ENCODE measurements around the gene ARHGAP28. TPM values are rescaled to one million over a fixed set of nuclear protein-coding genes. Genes with fewer than 3 reads are reported as not detected.

ARHGAP28 gene
- total RNA-seq, 1 donor from 2014 or later = 4.4 TPM

- no peak for DNase-seq (ENCODE audit: low read depth, low spot score)
Measured at GRCh38 chr18:6959110-6959509, 229.6 kb downstream of the ARHGAP28 start.

GRCh38 chr18:6960124-6960523, 230.6 kb downstream of the ARHGAP28 start:
- no peak for DNase-seq (ENCODE audit: low read depth, low spot score)

DNA sequence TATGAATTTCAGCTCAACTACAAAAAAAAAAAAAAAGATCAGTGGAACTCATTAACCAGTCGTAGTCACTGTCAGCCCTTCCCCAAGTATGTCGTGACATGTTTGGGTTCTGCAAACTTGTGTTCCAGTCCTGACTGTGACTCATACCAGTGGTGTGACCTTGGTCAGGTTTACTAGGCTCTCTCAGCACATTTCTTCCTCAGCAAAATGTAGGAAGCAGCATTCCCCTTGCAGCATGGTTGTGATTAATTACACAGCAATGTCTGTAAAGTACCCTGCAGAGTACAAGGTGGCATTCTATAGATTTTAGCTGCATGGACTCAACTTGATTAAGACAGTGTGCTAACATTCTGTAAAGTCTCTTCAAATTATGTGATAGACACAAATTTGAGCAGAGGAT, 231.1 kb downstream of the ARHGAP28 start:
- no peak for DNase-seq (ENCODE audit: low read depth, low spot score)

- DNase-seq (ENCODE audit: low read depth, low spot score) = no peak
Measured at GRCh38 chr18:6961331-6961730, 231.8 kb downstream of the ARHGAP28 start.

GRCh38 chr18:6962571-6963451, 233.3 kb downstream of the ARHGAP28 start:
- no peak for DNase-seq (ENCODE audit: low read depth, low spot score)

- no peak for DNase-seq (ENCODE audit: low read depth, low spot score)
Measured at GRCh38 chr18:6963452-6964097, 234.1 kb downstream of the ARHGAP28 start.

All from pulmonary artery endothelial cell (primary cell).